Erythroblast (primary cell): ENCODE measurements around the gene ERMARD.

Experiments used
- GATA1 ChIP-seq: IDR thresholded peaks from 2 replicates; pipeline ENCODE4 v1.6.1; 2011; ENCODE audit warnings: low read depth, mild to moderate bottlenecking, control low read depth, low read length, moderate library complexity
- POLR2A ChIP-seq: IDR thresholded peaks from 2 replicates; pipeline ENCODE4 v1.6.1; 2011; ENCODE audit warnings: mild to moderate bottlenecking, low read length

- TF ChIP-seq POLR2A (no peak), GATA1 (no peak)
These were observed 52.5 kb downstream of the ERMARD start for GRCh38 chr6:169803816-169804340.
